Placental pericyte (primary cell): ENCODE data around the gene FAM193A. TPM values are rescaled to one million over a fixed set of nuclear protein-coding genes. Genes with fewer than 3 reads are reported as not detected.

Source experiments
- small RNA-seq: library from RNA; depleted of rRNA; stranded (forward); fragments of <200 nt; gene quantifications from one replicate; pipeline ENCODE3, GENCODE V24; 2012; ENCODE audit warnings: low replicate concordance
- total RNA-seq: library from RNA; depleted of rRNA; stranded (reverse); fragments of >200 nt; gene quantifications from 2 replicates; pipeline ENCODE4 v1.2.3, GENCODE V29; 2012

The FAM193A gene
- 19.7 and 24.3 TPM in 2 replicates for total RNA-seq

DNA sequence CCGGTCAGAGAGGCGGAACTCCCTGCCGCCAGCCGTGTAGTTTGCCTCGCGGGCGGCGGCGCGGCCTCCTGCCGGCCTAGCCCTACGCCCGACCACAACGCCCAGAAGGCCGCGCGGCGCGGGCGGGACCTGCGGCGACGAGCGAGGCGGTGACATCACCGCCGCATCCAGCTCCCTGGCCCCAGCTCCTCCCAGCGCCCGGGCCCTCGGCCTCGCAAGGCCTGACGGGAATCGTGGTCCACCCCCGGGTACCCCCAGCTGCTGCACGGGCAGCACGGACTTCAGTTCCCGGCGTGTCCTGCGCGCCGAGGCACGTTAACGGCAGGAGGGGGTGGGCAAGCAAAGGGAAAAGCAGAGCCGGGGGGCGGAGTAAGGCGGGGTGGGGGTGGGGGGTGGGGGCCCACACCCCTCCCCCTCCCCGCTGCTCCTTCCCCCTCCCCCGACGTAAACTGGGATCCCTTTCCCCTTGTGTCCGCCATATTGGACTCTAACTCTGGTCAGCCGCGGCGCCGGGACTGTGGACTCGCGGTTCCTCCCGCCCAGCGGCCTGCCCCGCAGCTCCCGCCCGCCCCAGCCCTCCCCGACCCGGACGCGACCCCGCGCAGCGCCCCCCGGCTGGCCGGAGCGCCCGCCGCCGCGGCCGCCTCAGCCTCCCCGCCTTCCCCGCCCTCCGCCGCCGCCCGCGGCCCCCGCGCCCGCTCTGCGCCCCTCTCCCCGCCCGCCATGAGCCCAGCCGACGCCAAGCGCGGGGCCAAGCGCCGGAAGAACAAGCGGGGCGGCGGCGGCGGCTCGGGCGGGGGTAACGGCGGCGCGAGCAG is at the start of gene FAM193A:
Gene FAM193A, plus strand, starts transcription at position 455 of the 818 bp plus-strand sequence. Its CDS starts 269 bp downstream, at position 724.

DNA sequence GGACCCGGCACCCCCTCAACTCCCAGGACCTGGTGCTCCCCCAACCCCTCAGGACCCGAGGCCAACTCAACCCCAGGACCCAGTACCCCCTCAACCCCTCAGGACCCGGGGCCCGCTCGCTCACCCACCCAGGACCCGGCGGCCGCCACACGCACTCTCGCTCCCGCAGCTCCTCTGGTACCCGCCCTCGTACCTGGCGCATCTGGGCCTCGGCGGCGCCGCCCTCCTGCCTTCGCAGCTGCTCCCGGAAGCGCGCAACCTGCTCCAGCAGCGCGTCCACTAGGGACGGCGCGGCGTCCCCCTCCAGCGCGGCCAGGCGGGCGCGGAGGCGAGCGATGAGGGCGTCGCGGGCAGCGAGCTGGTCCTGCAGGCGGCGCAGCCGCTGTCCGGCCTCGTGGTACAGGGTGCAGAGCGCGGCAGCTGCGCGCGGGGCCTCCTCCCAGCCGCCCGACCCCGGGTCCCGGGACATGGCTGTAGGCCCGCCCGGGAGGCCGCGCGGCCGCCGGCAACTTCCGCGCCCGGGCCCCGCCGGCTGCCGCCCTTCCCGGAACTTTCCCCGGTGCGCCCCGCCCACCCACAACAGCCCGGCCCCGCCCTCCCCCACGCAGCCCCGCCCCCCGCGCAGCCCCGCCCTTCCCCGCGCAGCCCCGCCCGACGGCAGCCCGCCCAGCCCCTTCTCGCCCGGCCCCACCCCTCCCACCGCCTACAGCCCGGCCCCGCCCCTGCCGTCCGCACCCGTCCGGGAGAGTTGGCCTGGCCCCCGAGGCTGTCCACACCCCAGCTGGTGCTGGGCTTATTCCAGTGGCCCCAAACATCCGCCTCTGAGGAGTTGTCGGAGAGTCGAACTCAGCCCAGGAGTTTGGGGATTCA is 219.6 kb downstream of the FAM193A start, which contains the start of gene TNIP2:
Gene TNIP2, minus strand, starts transcription at position 516 of the 870 bp plus-strand sequence. Its CDS starts 47 bp downstream, at position 469.

Small RNA genes within 50 kb of the gene (small RNA-seq; reads per million reads assigned to genes)
- gene CR545473.1 (not detected), gene RF00019 (not detected)

Other genes with a start within 250 kb of the FAM193A start
- 5.3 and 7.4 TPM in 2 replicates for gene ZFYVE28, start 118.0 kb upstream of the FAM193A start, total RNA-seq
- under 0.01 TPM in 2 replicates for gene CFAP99, start 117.7 kb upstream of the FAM193A start, total RNA-seq
- gene RNF4, start 67.5 kb upstream of the FAM193A start, total RNA-seq = 87.0 and 144 TPM in 2 replicates
- gene TNIP2, start 219.7 kb downstream of the FAM193A start, total RNA-seq = 47.1 and 48.0 TPM in 2 replicates